Stimulated activated CD4-positive, alpha-beta T cell treated with anti-CD3 and anti-CD28 coated beads, Interleukin-15, amount 100 ng/mL, for 48 hours (primary cell): ENCODE data around the gene TTC28.
"Not testable (repeated sequence)": the region's sequence is repeated elsewhere in the genome, so short reads cannot be mapped to it uniquely, and the experiment has no call there.

Source experiments
- DNase-seq, 2 donors: peaks; one replicate each; pipeline ENCODE4 v3.0.0-alpha.2; 2020; ENCODE audit warnings: low read depth in 2 of 2

Gene TTC28

GRCh38 chr22:28491289-28491688, 188.4 kb downstream of the TTC28 start:
- DNase-seq: not testable (repeated sequence)

- no peak for DNase-seq
These were observed 190.8 kb downstream of the TTC28 start for GRCh38 chr22:28488825-28489224.

GRCh38 chr22:28484662-28485061, 195.0 kb downstream of the TTC28 start:
- no peak for DNase-seq

- DNase-seq: no peak
These were observed 197.9 kb downstream of the TTC28 start for GRCh38 chr22:28481725-28482124.

GRCh38 chr22:28480000-28480715, 199.5 kb downstream of the TTC28 start:
- no peak for DNase-seq

- no peak for DNase-seq
These were observed 201.1 kb downstream of the TTC28 start for GRCh38 chr22:28478564-28478963.

- no peak for DNase-seq
These were observed 202.1 kb downstream of the TTC28 start for GRCh38 chr22:28477556-28477955.

GRCh38 chr22:28474330-28474729, 205.3 kb downstream of the TTC28 start:
- DNase-seq: no peak

- no peak for DNase-seq
These were observed 206.4 kb downstream of the TTC28 start for GRCh38 chr22:28473258-28473657.

GRCh38 chr22:28467055-28467454, 212.6 kb downstream of the TTC28 start:
- not testable (repeated sequence) for DNase-seq

- DNase-seq: no peak
These were observed 213.2 kb downstream of the TTC28 start for GRCh38 chr22:28466399-28466798.

GRCh38 chr22:28465841-28466240, 213.8 kb downstream of the TTC28 start:
- no peak for DNase-seq

- DNase-seq: no peak
These were observed 215.5 kb downstream of the TTC28 start for GRCh38 chr22:28464127-28464526.

- DNase-seq: not testable (repeated sequence)
These were observed 216.2 kb downstream of the TTC28 start for GRCh38 chr22:28463408-28463807.

GRCh38 chr22:28462901-28463300, 216.7 kb downstream of the TTC28 start:
- DNase-seq: no peak

- DNase-seq: no peak
These were observed 217.6 kb downstream of the TTC28 start for GRCh38 chr22:28462041-28462440.

GRCh38 chr22:28454431-28455064, 225.1 kb downstream of the TTC28 start:
- no peak for DNase-seq

GRCh38 chr22:28450109-28450508, 229.5 kb downstream of the TTC28 start:
- DNase-seq: no peak

GRCh38 chr22:28449041-28449440, 230.6 kb downstream of the TTC28 start:
- DNase-seq: no peak

GRCh38 chr22:28448625-28449024, 231.0 kb downstream of the TTC28 start:
- no peak for DNase-seq

- DNase-seq: no peak
These were observed 235.0 kb downstream of the TTC28 start for GRCh38 chr22:28444659-28445058.

- DNase-seq: no peak
These were observed 236.1 kb downstream of the TTC28 start for GRCh38 chr22:28443526-28443876.

- peak in 1 of 2 donors; percentile 7 for DNase-seq
These were observed 236.7 kb downstream of the TTC28 start for GRCh38 chr22:28442711-28443525.
